ENCODE data around the gene POU4F2.

The POU4F2 gene, protein sequence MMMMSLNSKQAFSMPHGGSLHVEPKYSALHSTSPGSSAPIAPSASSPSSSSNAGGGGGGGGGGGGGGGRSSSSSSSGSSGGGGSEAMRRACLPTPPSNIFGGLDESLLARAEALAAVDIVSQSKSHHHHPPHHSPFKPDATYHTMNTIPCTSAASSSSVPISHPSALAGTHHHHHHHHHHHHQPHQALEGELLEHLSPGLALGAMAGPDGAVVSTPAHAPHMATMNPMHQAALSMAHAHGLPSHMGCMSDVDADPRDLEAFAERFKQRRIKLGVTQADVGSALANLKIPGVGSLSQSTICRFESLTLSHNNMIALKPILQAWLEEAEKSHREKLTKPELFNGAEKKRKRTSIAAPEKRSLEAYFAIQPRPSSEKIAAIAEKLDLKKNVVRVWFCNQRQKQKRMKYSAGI

GRCh38 chr4:146638786-146639505 lies at the start of gene POU4F2:
Gene POU4F2 (plus strand): TSS chr4:146638893. CDS start chr4:146639141, 248 bp downstream.
- DNase-seq = no peak

DNA sequence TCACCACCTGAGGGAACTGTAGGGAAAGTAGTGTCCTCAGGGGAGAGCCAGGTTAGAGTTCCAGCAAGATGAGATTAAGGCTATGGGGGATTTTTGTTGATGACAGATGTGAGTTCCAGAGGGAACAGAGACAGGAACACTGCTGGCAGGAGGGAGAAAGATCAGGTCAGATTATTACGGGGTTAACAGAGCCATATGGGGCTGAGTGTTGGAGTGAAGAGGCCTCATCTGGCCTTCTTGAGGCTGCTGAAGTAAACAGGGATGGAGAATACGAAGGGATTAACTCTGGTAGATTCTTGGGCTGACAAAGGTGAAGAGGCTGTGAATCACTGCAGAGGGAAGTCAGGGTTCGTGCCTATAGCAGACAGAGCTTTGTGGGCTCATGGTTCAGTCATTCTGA lies 47.9 kb upstream of the POU4F2 start:
- DNase-seq = no peak

DNA sequence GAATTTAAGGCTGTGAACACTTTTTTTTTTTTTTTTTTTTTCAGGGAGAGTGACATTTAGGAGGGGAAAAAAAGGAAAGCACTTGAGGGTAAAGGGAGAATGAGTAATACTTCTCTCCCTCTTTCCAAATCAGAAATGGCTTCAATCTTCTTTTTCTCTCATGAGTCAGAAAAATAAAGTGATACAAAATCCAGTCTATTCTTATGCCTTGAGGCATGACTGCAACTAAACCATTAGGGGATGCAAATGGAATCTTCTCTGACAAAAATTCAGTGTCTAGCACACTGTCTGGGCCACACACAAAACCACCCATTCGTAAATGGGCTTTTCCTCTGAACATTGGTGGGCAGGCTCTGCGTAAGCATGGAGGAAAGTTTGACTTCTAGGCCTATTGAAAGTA lies 46.7 kb upstream of the POU4F2 start:
- no peak for DNase-seq

- no peak for DNase-seq
Observed at GRCh38 chr4:146632770-146633470, 5.8 kb upstream of the POU4F2 start.

GRCh38 chr4:146633471-146633800 lies 5.3 kb upstream of the POU4F2 start:
- no peak for DNase-seq

- no peak for DNase-seq
Observed at GRCh38 chr4:146634825-146635224, 3.9 kb upstream of the POU4F2 start.

- no peak for DNase-seq
Observed at GRCh38 chr4:146637621-146638332, 916 bp upstream of the POU4F2 start.

DNA sequence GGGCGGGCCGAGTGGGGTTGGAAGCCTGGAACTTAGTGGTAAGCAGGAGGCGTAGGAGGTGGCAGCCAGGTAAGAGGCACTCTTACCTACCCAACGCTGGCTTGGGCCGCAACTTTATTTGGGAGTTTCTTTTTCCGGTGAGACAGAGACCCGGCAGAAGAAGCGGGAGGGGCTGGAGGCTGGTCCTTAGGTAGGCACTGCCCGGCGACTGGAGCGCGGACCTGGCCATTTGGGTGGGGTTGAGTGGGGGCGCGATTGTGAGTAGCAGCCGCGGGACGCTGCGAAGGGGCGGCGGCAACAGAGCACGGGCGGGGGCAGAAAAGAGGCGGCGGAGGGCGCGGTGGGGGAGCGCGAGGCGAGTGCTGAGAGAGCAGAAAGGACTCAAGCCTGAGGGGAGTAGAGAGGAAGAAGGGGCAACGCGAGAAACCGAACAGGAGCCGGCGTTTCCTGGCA lies 334 bp upstream of the POU4F2 start:
- DNase-seq = no peak

DNA sequence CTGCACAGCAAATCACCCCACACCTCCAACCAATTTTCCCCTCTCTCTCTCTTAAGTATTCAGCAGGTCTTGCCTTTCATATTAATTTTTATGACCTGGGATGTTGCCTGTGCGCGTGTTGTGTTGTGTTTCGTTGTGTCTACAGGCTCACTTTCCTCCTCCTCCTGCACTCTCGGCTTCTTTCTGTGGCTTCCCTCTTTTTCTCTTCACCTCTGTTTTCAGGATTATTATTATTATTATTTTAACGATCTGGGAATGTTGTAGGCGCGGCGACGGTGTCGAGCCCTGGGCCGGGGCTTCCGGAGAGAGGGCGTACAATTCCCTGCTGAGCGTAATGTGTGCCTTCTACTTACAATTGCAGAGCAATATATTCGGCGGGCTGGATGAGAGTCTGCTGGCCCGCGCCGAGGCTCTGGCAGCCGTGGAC lies 826 bp downstream of the POU4F2 start:
- DNase-seq = no peak

GRCh38 chr4:146640021-146640464 lies 1.4 kb downstream of the POU4F2 start:
- DNase-seq = no peak

GRCh38 chr4:146640465-146641061 lies 1.9 kb downstream of the POU4F2 start:
- DNase-seq = no peak

DNA sequence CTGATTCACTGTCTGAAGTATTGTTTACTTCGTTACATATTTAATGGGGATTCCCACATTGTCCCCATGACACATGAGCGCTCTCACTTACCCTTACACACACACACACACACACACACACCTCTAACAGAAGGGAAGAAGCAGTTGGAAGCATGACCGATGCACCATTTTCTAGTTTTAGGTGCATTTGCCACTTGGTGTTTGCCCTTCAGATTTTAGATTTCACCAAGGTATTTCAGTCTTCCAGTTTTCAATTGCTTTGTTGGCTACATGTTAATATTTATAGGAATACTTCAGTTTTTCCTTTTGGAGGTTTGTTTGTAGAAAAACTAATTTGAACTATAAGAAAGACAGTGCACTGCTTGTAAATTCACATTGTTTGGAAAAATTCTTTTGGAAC lies 3.1 kb downstream of the POU4F2 start:
- no peak for DNase-seq

DNA sequence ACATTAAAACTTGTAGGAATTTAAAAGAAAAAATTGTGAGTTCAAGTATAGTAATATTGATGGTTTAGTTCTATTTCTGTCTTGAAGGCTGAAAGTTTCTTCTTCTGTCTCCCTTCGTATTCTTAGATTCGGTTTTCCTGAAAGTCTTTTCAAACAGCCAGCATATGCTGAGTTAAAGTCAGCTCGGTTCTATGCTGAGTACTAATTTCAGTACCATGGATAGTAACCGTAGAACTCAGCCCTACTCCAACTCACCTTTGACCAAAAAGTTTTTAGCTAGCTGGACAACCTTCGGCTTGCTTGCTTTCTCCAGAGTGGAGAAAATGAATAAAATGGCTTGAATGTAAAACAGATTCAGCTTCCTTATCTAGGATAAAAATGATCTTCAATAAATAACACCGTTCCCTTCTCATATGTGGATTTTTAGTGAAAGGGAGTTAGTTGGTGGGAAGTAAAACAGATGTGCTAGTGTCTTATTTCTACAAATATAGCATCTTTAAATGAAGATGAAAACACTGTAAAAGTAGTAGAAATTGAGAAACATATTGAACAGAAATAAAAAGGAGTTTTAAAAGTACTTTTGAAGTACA lies 5.2 kb downstream of the POU4F2 start:
- DNase-seq = no peak

DNA sequence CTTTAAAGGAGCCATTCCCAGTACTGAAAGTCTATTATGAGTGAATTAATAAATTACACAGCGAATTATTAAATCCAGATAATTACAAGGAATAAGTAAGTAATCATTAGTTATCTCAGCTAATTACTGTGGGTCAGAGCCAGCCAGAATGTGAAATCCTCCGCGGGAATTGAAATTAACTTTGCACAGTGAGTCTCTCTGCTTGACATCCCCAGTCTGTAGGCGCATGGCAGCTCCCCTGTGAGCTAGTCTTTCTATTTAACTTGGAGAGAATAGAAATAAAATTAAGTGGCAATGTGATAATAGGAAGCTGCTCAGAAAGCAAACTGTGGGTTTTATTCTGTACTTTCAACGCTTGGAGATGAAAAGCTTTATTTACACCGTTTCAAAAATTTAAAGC lies 7.2 kb downstream of the POU4F2 start:
- no peak for DNase-seq

- DNase-seq = no peak
Observed at GRCh38 chr4:146646593-146647325, 8.1 kb downstream of the POU4F2 start.

GRCh38 chr4:146647615-146648460 lies 9.1 kb downstream of the POU4F2 start:
- no peak for DNase-seq

DNA sequence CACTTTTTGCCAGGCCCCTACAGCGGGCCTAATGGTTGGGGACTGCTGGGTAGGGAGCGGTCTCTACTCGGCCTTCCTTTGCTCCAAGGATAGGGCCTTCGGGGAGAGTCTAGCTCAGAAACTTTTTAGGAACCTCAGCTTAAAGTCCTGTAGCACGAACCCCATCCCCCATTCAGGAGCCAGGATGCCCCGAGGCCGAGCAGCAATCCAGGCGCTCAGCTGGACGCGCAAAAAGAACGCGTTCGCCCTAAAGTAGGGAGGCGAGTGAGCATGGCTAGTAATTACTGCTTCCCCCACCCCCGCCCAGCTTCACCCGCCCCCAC lies 9.7 kb downstream of the POU4F2 start:
- no peak for DNase-seq

DNA sequence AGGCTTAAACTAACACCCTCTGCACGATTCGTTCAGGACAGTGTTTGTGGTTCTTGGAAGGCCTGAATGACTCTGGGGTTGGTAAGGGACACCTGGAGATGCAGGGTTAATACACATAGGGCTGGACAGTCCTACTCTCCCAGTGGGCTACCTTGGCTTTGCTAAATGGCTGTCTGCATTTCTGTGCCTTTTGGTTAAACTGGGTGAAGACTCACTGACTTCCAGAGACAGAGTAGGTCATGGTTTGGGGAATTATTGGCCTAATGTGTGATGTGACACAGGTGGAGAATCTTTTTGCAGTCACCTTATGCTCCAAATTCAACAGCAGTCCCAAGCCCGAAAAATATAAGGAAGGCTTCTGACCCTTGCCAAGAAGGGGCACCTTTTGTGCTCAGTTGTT lies 10.5 kb downstream of the POU4F2 start:
- DNase-seq = no peak

DNA sequence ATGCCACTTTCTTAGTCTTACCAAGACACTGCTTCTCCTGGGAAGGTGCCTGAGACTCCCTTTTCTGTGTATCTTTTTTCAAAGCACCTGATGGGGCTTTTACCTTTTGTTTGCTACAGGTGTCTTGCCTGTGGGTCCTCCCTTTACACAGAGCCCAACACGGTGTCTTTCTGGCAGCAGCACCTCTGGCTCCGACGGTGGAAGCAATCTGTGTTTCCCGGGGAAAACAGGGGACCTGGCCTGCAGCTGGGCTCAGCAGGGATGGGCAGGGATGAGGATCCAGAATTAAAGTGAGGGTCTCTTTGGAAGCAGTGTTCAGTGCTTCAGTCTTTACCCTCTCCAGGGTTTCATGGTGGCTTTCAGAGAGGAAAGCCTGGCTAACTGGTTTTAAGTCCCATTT lies 11.3 kb downstream of the POU4F2 start:
- DNase-seq = no peak

GRCh38 chr4:146654687-146655520 lies 16.2 kb downstream of the POU4F2 start:
- DNase-seq = no peak
